ENCODE data around the gene OGFOD1. TPM values are rescaled to one million over a fixed set of nuclear protein-coding genes. Genes with fewer than 3 reads are reported as not detected.

Gene OGFOD1
- total and polyA plus RNA-seq, 2 donors (not counting 3 experiments of a cell fraction or from before 2014, with no cell fraction given): 26.6 to 54.8 TPM

GRCh38 chr16:56483394-56483793 is 32.0 kb downstream of the OGFOD1 start:
- TF ChIP-seq MYC (IDR thresholded peaks at IDR 0.05; ENCODE audit: low read depth, low read length) (no peak), FOS (IDR thresholded peaks at IDR 0.05; ENCODE audit: borderline replicate concordance, insufficient read depth, low read length) (no peak), JUN (IDR thresholded peaks at IDR 0.05; ENCODE audit: borderline replicate concordance, insufficient read depth, insufficient read length, low read depth) (no peak), POLR2AphosphoS5 (IDR thresholded peaks at IDR 0.05; ENCODE audit: insufficient read depth, low read depth, low read length) (no peak), MAX (IDR thresholded peaks at IDR 0.05; ENCODE audit: insufficient read depth, insufficient read length) (no peak), EZH2 (IDR thresholded peaks at IDR 0.05; ENCODE audit: borderline replicate concordance, low read depth, low read length, severe bottlenecking) (no peak), GATA2 (IDR thresholded peaks at IDR 0.05; ENCODE audit: insufficient read depth, insufficient read length, low read depth, low read length) (no peak), POLR2A (IDR thresholded peaks at IDR 0.05; ENCODE audit: low read depth, low read length) (no peak), CTCF (IDR thresholded peaks at IDR 0.05; ENCODE audit: extremely low read depth in 1 of 2, insufficient read depth in 1 of 2, low read depth in 1 of 2, low read length in 2 of 2) (no peak)
- dilution Hi-C loops (cut with MboI; ENCODE audit: extremely low pct_ligation_motif_present, low sequenced_read_pairs): no loop called here
- no TSS peak for BruUV-seq (replicated peaks)
- H3K27me3 ChIP-seq (ENCODE audit: control insufficient read depth in 2 of 2, insufficient read depth in 2 of 2, low read length in 2 of 2): no peaks in the 10 kb centered on the region
- no peak overlapping the region for H3K27ac ChIP-seq (ENCODE audit: insufficient read depth, low read depth, low read length)
- no peak for FAIRE-seq
- H4K20me1 ChIP-seq (replicated peaks; ENCODE audit: control insufficient read depth, extremely low read depth, insufficient read depth, low read length): no peaks in the 10 kb centered on the region
- H3K4me1 ChIP-seq (ENCODE audit: control insufficient read depth, extremely low read depth, insufficient read depth, low read length): no peaks in the 10 kb centered on the region
- CTCF ChIA-PET: no interaction called here
- H3K9me1 ChIP-seq (replicated peaks; ENCODE audit: control insufficient read depth, extremely low read depth, insufficient read depth, low read length): no peaks in the 10 kb centered on the region
- no peak overlapping the region for H2AFZ ChIP-seq (ENCODE audit: low read depth, low read length)
- H3K4me3 ChIP-seq (replicated peaks in 1 of 3; ENCODE audit: insufficient read depth in 1 of 3, low read depth in 1 of 3, low read length in 3 of 3): no peak overlapping the region
- no peak for DNase-seq (ENCODE audit: low read depth, low spot score)
- no peak overlapping the region for H3K9ac ChIP-seq (replicated peaks; ENCODE audit: extremely low read depth, insufficient read depth, low read length)
- H3K4me2 ChIP-seq (ENCODE audit: insufficient read depth, low read length): no peak overlapping the region
- H3K9me3 ChIP-seq (replicated peaks; ENCODE audit: control insufficient read depth, insufficient read depth, low read length): no peaks in the 10 kb centered on the region
- POLR2A ChIA-PET: no interaction called here
- no peaks in the 10 kb centered on the region for H3K79me2 ChIP-seq (ENCODE audit: control insufficient read depth, insufficient read depth, low read length)
- peaks cover 2 to 6% of the 10 kb centered on the region in 2 experiments for H3K36me3 ChIP-seq (ENCODE audit: control insufficient read depth in 2 of 2, extremely low read depth in 1 of 2, insufficient read depth in 2 of 2, low read length in 2 of 2)
- intact Hi-C loops (cut with micrococcal nuclease): no loop called here

Data from endothelial cell of umbilical vein (primary cell).